ENCODE data around the gene FUT9. TPM values are rescaled to one million over a fixed set of nuclear protein-coding genes. Genes with fewer than 3 reads are reported as not detected.

FUT9 gene
- total RNA-seq, 1 experiment from 2014 or later: not detected

DNA sequence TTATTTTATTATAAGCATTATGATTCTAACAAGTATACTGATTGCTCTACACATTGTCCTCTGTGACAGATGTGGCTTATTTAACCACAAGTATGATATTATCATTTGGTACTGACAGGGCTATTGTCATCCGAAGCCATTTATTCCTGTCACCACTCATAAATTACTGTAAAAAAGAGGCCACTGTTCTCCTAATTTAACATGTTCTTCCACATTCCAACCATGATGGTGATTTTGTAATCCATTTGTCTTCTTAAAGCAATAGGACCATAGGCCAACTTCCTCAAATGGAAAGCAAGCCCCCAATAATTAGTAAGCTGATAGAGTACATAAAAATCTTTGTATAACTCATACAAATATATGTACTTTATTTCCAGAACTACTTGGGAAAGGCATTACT, 50.6 kb downstream of the FUT9 start:
- no peaks in the 10 kb centered on the region for H3K27me3 ChIP-seq (ENCODE audit: control insufficient read depth, insufficient read depth, low read length)
- intact Hi-C loops (cut with micrococcal nuclease; ENCODE audit: unreplicated experiment): no loop called here
- BruUV-seq (replicated peaks): no TSS peak
- in situ Hi-C loops (cut with HindIII; ENCODE audit: low pct_unique_long_range_greater_than_20kb, low sequenced_read_pairs): no loop called here
- DNase-seq (ENCODE audit: low read depth, low spot score) (no peak), ATAC-seq (no peak)
- no peaks in the 10 kb centered on the region for H3K9me3 ChIP-seq (ENCODE audit: control insufficient read depth, insufficient read depth, low read depth, low read length)
- no peak overlapping the region for H3K4me3 ChIP-seq (ENCODE audit: low read depth in 2 of 2, low read length in 2 of 2)
- no peak for TF ChIP-seq SIN3A (IDR thresholded peaks at IDR 0.05; ENCODE audit: borderline replicate concordance, insufficient read depth, low read depth, low read length)
- TF ChIP-seq, protein P1, sequence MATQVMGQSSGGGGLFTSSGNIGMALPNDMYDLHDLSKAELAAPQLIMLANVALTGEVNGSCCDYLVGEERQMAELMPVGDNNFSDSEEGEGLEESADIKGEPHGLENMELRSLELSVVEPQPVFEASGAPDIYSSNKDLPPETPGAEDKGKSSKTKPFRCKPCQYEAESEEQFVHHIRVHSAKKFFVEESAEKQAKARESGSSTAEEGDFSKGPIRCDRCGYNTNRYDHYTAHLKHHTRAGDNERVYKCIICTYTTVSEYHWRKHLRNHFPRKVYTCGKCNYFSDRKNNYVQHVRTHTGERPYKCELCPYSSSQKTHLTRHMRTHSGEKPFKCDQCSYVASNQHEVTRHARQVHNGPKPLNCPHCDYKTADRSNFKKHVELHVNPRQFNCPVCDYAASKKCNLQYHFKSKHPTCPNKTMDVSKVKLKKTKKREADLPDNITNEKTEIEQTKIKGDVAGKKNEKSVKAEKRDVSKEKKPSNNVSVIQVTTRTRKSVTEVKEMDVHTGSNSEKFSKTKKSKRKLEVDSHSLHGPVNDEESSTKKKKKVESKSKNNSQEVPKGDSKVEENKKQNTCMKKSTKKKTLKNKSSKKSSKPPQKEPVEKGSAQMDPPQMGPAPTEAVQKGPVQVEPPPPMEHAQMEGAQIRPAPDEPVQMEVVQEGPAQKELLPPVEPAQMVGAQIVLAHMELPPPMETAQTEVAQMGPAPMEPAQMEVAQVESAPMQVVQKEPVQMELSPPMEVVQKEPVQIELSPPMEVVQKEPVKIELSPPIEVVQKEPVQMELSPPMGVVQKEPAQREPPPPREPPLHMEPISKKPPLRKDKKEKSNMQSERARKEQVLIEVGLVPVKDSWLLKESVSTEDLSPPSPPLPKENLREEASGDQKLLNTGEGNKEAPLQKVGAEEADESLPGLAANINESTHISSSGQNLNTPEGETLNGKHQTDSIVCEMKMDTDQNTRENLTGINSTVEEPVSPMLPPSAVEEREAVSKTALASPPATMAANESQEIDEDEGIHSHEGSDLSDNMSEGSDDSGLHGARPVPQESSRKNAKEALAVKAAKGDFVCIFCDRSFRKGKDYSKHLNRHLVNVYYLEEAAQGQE (IDR thresholded peaks at IDR 0.05; ENCODE audit: insufficient read depth in 1 of 2, low read depth in 2 of 2, low read length in 1 of 2): no peak
- TF ChIP-seq TCF7L2 (IDR thresholded peaks at IDR 0.05; ENCODE audit: low read depth, low read length): no peak
- TF ChIP-seq, protein P2, sequence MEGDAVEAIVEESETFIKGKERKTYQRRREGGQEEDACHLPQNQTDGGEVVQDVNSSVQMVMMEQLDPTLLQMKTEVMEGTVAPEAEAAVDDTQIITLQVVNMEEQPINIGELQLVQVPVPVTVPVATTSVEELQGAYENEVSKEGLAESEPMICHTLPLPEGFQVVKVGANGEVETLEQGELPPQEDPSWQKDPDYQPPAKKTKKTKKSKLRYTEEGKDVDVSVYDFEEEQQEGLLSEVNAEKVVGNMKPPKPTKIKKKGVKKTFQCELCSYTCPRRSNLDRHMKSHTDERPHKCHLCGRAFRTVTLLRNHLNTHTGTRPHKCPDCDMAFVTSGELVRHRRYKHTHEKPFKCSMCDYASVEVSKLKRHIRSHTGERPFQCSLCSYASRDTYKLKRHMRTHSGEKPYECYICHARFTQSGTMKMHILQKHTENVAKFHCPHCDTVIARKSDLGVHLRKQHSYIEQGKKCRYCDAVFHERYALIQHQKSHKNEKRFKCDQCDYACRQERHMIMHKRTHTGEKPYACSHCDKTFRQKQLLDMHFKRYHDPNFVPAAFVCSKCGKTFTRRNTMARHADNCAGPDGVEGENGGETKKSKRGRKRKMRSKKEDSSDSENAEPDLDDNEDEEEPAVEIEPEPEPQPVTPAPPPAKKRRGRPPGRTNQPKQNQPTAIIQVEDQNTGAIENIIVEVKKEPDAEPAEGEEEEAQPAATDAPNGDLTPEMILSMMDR (IDR thresholded peaks at IDR 0.05): no peak
- no peak for TF ChIP-seq POLR2AphosphoS5 (IDR thresholded peaks at IDR 0.05; ENCODE audit: low read depth, low read length)
- no peaks in the 10 kb centered on the region for H3K4me1 ChIP-seq (ENCODE audit: control insufficient read depth, insufficient read depth, low read length)
- ChIA-PET CTCF (no interaction called here), POLR2A (no interaction called here)
- H3K27ac ChIP-seq (ENCODE audit: low read length): no peak overlapping the region
- H3K36me3 ChIP-seq (ENCODE audit: control insufficient read depth, insufficient read depth, low read length): no peaks in the 10 kb centered on the region

DNA sequence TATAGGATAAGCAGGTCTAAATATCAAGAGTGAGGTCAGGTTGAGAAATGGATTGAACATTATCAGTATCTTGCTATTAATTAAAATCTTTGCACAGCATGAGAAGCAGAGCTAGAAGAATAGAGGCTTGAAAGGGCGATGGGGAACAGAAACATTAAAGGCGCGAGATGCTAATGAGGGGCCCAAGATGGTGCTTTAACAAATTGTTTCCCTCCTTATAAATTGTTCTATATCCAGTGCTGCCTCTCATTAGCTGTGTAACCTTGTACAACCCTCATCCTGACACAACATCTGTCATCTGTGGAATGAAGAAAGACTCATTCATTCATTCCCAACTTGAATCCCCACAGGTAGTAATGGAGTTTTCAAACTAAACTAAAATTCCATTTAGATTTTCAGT, 57.8 kb downstream of the FUT9 start:
- no peak overlapping the region for H3K27ac ChIP-seq (ENCODE audit: low read length)
- H3K4me3 ChIP-seq (ENCODE audit: low read depth in 2 of 2, low read length in 2 of 2): no peak overlapping the region
- intact Hi-C loops (cut with micrococcal nuclease; ENCODE audit: unreplicated experiment) (no loop called here), in situ Hi-C loops (cut with HindIII; ENCODE audit: low pct_unique_long_range_greater_than_20kb, low sequenced_read_pairs) (no loop called here)
- CTCF ChIA-PET: no interaction called here
- TF ChIP-seq, protein P1 (IDR thresholded peaks at IDR 0.05; ENCODE audit: insufficient read depth in 1 of 2, low read depth in 2 of 2, low read length in 1 of 2): no peak
- TF ChIP-seq TCF7L2 (IDR thresholded peaks at IDR 0.05; ENCODE audit: low read depth, low read length) (no peak), POLR2AphosphoS5 (IDR thresholded peaks at IDR 0.05; ENCODE audit: low read depth, low read length) (no peak), SIN3A (IDR thresholded peaks at IDR 0.05; ENCODE audit: borderline replicate concordance, insufficient read depth, low read depth, low read length) (no peak)
- TF ChIP-seq, protein P2 (IDR thresholded peaks at IDR 0.05): no peak
- no peaks in the 10 kb centered on the region for H3K36me3 ChIP-seq (ENCODE audit: control insufficient read depth, insufficient read depth, low read length)
- BruUV-seq (replicated peaks): no TSS peak
- no peaks in the 10 kb centered on the region for H3K9me3 ChIP-seq (ENCODE audit: control insufficient read depth, insufficient read depth, low read depth, low read length)
- no peak for DNase-seq (ENCODE audit: low read depth, low spot score)
- no peak for ATAC-seq
- H3K27me3 ChIP-seq (ENCODE audit: control insufficient read depth, insufficient read depth, low read length): no peaks in the 10 kb centered on the region
- POLR2A ChIA-PET: no interaction called here
- H3K4me1 ChIP-seq (ENCODE audit: control insufficient read depth, insufficient read depth, low read length): no peaks in the 10 kb centered on the region

Data from Panc1 (cell line).